Urothelium cell line (cell line): ENCODE measurements around the gene ARSJ.

Experiments used
- DNase-seq: peaks from one replicate; pipeline ENCODE4 v3.0.0; 2011; ENCODE audit warnings: low spot score, mixed read lengths
- FAIRE-seq: peaks from 2 replicates; lab custom pipeline; 2011; peaks lifted over from hg19 to GRCh38; lab: Jason Lieb, UNC

Gene ARSJ

GRCh38 chr4:113905301-113905700 is 74.1 kb downstream of the ARSJ start:
- no peak for DNase-seq
- no peak for FAIRE-seq

- no peak for FAIRE-seq
- no peak for DNase-seq
Measured at GRCh38 chr4:113904877-113905276, 74.6 kb downstream of the ARSJ start.

DNA sequence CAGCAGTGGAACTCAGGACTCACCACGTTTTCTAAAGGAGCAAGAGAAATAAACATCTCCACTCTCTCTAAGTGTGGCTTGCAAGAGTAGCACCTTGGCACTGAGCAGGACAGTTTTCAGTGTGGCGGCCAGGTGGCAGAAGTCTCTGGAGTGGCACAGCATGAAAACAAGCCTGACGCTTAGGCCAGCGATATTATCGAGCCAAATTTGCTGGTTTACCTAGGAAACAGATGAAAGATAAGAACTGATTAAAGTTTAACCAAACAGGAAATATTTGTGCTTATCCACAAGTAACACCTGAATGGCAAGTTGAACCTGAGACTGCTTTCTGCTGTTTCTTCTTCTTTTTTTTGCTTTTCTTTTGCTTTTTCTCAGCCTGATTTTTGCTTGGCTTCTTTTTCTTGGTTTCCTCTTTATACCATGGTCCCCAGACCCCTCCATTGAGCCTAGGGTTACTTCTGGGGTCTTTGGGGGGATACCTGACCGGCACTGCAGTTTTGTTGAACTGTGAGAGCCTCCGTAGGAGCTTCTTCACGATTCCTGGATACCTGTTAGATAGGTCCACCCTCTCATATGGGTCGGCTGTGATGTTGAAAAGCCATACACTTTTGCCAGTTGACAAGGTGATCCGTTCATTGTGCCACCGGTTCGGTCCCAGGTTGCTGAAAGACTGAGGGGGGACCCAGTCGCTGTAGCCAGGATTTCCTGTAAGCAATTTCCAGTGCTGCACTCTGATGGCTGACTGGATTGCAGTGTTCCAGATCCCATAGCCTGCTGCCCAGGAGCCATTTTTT is 77.3 kb downstream of the ARSJ start:
- DNase-seq (no peak), FAIRE-seq (no peak)

DNA sequence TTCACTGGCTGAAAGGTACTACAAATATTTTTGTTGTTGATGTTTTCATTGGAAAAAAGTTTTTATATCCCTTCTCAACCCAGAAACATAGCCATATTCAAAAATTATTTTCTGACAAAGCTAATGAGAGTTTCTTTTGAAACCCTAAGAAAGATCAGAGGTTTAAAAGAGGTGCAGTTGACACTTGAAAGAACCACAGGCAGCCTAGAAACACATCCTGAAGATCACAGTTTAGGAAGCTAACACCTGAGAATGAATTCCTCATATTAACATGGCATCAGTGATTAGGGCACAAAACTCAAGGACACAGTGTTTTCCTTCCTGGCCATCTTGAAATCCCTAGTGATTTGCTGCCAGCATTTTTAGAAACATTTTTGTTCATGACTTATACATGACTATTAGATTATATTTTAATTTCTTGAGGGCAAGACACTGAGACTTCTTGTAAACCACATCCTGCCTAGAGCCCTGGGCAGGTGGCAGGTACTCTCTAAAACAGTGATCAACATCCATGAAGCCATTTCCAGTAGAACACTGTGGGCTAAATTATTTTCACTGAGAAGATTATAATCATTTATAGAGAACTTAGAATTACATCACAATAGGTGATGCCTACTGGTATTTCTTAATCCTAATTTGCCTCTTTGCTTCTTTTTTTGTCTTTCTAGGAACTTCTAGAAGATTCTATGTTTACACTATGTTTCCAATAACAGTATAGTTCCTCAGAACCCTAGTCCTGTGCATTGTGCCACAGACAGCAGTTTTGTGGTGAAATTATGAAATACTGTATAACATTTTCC is 80.0 kb downstream of the ARSJ start:
- no peak for FAIRE-seq
- no peak for DNase-seq

- FAIRE-seq = no peak
- DNase-seq = no peak
Measured at GRCh38 chr4:113893546-113893945, 85.9 kb downstream of the ARSJ start.

- FAIRE-seq (no peak), DNase-seq (no peak)
Measured at GRCh38 chr4:113888006-113888405, 91.4 kb downstream of the ARSJ start.

GRCh38 chr4:113885291-113885690 is 94.2 kb downstream of the ARSJ start:
- FAIRE-seq = no peak
- DNase-seq = no peak

DNA sequence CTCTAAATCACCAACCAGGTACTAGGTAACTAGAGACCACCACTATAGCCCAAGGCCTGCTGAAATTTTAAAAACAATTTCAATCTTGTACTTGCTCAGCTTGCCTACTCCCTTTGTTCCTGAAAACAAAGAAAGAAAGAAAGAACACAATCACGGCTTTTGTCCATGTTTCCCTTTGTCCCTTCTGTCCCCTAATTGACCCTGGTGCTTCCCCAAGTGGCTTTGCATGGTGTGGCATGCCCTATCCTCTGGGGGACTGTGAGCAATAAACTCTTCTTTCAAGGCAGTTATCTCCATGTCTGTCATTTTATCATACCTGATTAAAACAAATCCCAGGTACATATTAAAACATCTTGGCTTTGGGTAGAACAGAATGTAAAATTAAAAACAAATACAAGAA is 94.8 kb downstream of the ARSJ start:
- DNase-seq (no peak), FAIRE-seq (no peak)

DNA sequence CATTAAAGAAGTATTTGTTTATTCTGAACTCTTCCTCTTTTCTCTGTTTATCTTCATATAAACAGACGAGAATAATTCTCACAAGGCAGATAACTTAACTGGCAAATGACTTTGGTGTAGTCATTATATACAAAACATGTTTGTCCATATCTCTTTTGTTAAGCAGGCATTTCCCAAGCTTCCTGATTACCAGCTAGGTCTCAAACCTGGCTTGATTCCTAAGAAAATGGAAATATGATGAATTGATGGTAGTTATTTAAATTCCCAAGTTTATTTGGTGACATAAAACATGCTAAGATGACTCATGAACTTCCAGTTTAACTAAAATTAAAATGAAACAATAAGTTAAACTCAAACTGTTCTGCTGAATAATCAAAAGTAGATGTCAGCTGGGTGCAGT is 96.8 kb downstream of the ARSJ start:
- DNase-seq (no peak), FAIRE-seq (no peak)

- DNase-seq (no peak), FAIRE-seq (no peak)
Measured at GRCh38 chr4:113881256-113881655, 98.2 kb downstream of the ARSJ start.

DNA sequence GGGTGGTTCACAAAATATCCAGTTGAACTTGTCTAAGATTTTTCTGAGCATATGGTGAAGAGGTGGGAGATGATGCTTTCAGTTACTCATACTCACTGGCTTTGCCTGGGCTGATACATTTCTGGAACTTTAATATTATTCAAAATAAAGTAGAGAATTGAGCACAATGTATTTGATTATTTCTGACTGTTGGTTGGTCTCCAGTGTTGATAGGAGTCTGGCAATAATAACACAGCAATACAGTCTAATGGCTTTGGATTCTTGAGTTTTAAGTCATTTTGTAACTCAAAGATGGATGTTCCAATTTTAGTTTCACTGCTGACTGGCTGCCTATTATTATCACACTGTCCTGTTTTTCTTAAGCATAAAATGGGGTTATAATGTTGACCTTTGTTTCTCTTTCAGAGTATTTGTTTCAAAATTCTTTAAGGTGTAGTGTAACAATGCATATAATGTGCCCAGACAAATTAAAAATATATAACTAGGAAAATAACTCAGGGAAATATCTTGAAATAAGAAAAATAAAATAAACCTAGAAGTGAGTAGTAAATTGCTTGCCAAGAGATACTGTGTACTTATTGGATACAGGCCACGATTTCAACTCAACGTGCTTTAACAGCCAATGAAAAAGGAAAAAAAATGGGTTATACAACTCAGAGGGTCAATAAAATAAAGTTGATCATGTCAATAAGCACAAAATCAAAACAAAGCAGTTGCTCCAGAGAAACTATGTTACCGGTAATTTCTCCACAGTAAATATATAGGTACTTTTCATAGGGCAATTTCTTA is 99.0 kb downstream of the ARSJ start:
- no peak for DNase-seq

GRCh38 chr4:113878668-113879067 is 100.8 kb downstream of the ARSJ start:
- FAIRE-seq = peak; percentile 92
- peak; percentile 41 for DNase-seq

More for the DNA sequence above, 99.0 kb downstream of the ARSJ start:
- FAIRE-seq = no peak

GRCh38 chr4:113874480-113874879 is 105.0 kb downstream of the ARSJ start:
- FAIRE-seq (no peak), DNase-seq (no peak)

GRCh38 chr4:113873508-113873907 is 105.9 kb downstream of the ARSJ start:
- no peak for FAIRE-seq
- no peak for DNase-seq

DNA sequence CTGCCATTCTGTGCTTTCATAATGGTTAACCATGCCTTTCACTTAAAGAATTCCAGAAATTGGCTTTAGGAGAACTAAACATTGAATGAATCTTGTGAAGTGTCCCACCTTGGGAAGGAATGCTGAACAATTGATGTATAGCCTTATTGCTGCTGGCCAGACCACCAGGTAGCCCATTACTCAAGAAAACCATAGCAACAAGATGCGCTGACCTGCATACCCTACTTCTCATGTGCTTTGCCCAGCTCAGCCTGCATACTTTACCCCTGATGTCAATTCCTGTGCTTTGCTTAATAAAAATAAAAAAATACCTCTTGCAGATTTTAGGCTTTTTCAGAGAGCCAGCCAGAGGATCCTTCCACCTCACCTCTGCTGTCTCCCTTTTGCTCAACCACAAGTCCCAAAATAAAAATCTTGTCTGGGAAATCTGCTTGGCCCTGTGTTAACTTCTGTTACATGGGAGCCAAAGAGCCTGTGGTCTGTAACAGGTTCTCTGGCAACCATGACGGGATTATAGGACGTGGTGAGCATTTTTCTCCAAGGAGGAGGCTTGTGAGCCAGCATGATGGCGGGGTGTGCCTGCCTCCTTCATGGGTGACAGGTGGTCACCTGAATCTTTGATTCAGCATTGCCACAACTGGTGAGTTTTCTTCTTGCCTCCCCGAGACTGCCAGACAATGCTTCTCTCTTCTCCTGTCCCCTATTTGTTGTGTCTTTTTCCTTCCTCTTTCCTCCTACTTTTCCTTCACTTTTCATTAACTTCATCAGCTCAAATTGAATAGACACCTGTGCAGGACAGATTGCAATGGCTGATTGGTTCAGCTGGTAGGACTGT is 106.8 kb downstream of the ARSJ start:
- FAIRE-seq (no peak), DNase-seq (no peak)

DNA sequence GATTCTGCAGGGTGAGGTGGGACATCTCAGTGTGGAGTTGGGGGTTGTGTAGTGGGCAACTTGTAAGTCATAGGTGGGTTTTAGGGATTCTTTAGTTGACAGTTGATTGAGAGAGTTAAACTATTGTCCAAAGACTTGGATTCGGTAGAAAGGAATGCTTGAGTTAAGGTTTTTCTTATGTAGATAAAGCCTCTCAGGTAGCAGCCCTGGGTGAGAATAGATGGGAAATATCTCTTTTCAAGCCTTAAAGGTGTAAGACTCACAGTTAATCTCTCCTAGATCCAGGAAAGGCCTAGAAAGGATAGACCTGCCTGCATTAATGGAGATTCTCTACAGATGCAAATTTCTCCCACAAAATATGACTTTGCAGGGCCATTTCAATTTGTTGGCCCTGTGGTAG is 108.4 kb downstream of the ARSJ start:
- DNase-seq = no peak
- FAIRE-seq = no peak

DNA sequence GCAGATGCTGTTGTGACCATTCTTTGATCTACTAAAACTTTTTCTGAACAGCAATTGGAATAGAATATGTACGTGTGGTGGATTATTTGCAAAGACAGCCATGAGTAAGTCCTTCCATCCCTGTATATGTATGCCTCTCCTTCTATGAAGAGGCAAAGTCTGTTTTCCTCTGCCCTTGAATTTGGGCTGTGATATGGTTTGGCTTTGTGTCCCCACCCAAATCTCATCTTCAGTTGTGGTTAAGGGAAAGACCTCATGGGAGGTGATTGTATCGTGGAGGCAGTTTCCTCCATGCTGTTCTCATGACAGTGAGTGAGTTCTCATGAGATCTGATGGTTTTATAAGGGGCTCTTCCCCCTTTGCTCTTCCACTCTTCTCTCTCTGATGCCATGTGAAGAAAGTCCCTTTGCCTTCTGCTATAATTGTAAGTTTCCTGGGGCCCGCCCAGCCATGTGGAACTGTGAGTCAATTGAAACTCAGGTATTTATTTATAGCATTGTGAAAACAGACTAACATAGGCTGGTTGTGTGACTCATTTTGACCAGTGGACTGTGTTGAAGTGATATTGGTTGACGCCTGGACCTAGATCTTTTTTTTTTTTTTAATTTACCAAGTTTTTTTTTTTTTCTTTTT is 109.6 kb downstream of the ARSJ start:
- no peak for FAIRE-seq
- no peak for DNase-seq

DNA sequence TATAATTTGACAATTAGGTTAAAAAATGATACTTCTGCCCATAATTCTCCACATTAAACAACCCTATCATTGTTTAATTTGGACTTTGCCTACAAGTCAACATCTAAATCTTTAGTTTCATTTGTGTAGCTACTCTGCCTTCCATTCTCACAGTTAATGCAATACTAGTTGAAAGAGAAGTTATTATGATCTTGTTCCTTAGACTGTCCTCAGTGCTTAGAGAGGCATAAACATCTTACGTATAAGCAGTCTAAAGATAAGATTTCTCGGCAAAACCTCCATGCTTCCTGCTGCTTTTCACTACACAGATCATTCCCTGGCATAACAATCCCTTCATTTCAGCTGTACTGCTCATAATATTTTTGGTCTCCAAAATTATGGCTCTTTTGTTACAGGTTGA is 112.8 kb downstream of the ARSJ start:
- FAIRE-seq = no peak
- no peak for DNase-seq

DNA sequence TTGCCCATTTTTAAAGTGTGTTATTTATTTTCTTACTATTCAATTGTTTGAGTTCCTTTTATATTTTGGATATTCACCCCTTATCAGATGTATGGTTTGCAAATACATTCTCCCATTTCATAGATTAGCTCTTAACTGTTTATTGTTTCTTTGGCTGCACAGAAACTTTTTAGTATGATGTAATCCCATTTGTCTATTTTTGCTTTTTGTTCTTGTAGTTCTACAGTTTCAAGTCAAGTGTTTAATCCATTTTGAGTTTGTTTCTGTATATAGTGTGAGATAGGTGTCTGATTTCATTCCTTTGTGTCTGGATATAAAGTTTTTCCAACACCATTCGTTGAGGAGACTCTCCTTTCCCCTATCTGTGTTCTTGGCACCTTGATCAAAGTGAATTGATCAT is 120.5 kb downstream of the ARSJ start:
- FAIRE-seq = no peak
- no peak for DNase-seq

DNA sequence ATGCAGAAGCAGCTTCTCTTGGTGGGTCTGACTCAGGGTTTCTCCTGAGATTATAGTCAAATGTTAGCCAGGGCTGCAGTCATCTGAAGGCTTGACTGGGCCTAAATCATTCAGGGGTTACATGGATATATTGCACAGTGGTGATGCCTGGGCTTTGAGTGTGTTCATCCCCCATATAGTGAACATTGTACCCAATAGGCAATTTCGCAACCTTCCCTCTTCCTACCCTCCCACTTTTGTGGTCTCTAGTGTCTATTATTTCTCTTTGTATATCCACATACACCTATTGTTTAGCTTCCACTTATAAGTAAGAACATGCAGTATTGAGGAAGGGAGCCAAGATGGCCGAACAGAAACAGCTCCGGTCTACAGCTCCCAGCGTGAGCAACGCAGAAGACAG is 127.6 kb downstream of the ARSJ start:
- no peak for DNase-seq
- FAIRE-seq = no peak
